Vagina (tissue), 2 donors: ENCODE data around the gene NAPSA. TPM values are rescaled to one million over a fixed set of nuclear protein-coding genes. Genes with fewer than 3 reads are reported as not detected.

Source experiments
- DNase-seq, 2 donors: peaks; one replicate each; pipeline ENCODE4 v3.0.0-alpha.2; 2017; ENCODE audit errors: extremely low spot score in 2 of 2
- H3K27ac ChIP-seq: fragments of 200-600 bp; sonication (generic); one replicate; pipeline ENCODE4 v1.5.1; 2019
- H3K27me3 ChIP-seq: fragments of 200-600 bp; sonication (generic); one replicate; pipeline ENCODE4 v1.5.1; 2019
- H3K36me3 ChIP-seq, 2 donors: fragments of 200-600 bp; sonication (generic); one replicate each; pipeline ENCODE4 v1.5.1; 2017 to 2019
- H3K4me1 ChIP-seq: fragments of 200-600 bp; sonication (generic); one replicate; pipeline ENCODE4 v1.5.1; 2019
- H3K4me3 ChIP-seq, 2 donors: fragments of 200-600 bp; sonication (generic); 1 replicate in 1 of 2; 2 replicates in 1 of 2; pipeline ENCODE4 v1.5.1; 2016 to 2019
- H3K9me3 ChIP-seq: fragments of 200-600 bp; sonication (generic); one replicate; pipeline ENCODE4 v1.5.1; 2019
- POLR2A ChIP-seq, 2 donors: fragments of 450-650 bp; IDR thresholded peaks; one replicate each; pipeline ENCODE4 v1.6.1; 2017; ENCODE audit warnings: antibody characterized with exemption in 2 of 2, mild to moderate bottlenecking in 2 of 2, moderate library complexity in 2 of 2
- POLR2AphosphoS5 ChIP-seq, 2 donors: sonication (generic); formaldehyde crosslinking; IDR thresholded peaks; one replicate each; pipeline ENCODE4 v1.9.0; 2017; ENCODE audit warnings: antibody characterized with exemption in 2 of 2, mild to moderate bottlenecking in 2 of 2, low read depth in 1 of 2; ENCODE audit not compliant: insufficient read depth in 1 of 2
- intact Hi-C: fragments of 100-400 bp; cut with DNase I; formaldehyde crosslinking; loops from one replicate; pipeline ENCODE4 v1.15.1; 2023
- total RNA-seq: library from RNA; depleted of rRNA; stranded (reverse); fragments of >200 nt; gene quantifications from one replicate; pipeline ENCODE4 v1.2.3, GENCODE V29; 2016
- TF ChIP-seq, protein P1 (sequence below), 3 experiments: fragments of 450-650 bp in 2 of 3; fragments of 200-600 bp in 1 of 3; sonication (generic) in 1 of 3; IDR thresholded peaks; one replicate each; pipeline ENCODE4 v1.5.1; 2017 to 2019; ENCODE audit warnings: antibody characterized with exemption in 3 of 3, mild to moderate bottlenecking in 2 of 3, moderate library complexity in 2 of 3

NAPSA gene
- 0.74 TPM for total RNA-seq

DNA sequence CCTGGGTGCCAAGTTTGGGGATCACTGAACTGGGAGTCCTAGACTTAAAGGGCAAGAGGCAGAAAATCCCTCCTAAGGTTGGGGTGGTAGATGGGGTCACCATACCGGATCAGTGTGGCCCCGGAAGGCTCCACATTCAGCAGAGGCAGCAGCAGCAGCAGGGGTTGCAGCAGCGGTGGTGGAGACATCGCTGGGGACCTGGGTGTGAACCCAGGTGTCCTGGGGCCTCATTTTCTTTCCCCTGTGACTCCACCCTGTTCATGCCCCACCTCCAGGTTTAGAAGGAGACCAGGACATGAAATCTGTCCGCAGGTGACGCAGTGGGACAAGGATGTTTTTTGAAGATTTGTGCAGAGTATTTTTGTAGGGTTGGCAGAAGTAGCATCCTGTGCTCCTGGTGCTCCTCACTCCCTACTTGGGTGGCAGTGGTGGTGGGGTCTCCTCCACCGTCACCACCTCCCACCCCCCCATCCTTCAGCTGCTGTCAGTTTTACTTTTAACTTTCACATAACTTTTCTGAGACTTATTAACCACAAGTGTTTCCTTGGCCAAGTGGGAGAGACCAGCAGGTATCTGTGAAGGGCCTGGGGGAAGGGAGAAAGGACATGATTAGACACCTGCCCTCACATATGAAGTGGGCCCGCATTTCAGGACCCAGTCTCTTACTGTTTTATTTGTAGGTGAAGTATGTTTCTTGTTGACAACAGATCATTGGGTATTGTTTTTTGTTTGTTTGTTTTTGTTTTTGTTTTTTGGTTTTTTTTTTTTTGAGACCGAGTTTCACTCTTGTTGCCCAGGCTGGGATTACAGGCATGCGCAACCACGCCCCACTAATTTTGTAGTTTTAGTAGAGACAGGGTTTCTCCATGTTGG, at the start of gene NAPSA:
NAPSA (minus strand) TSS at position 206 of the 873 bp plus-strand sequence; CDS start at position 188, 18 bp downstream.
- H3K4me3 ChIP-seq: no peak within 1 kb of the TSS
- H3K36me3 ChIP-seq: no peaks in the 10 kb centered on the region
- no peak within 1 kb of the TSS for H3K27ac ChIP-seq
- H3K9me3 ChIP-seq: no peaks in the 10 kb centered on the region
- no peak for TF ChIP-seq POLR2A (IDR thresholded peaks at IDR 0.05)
- TF ChIP-seq POLR2AphosphoS5 (IDR thresholded peaks at IDR 0.05; ENCODE audit: insufficient read depth in 1 of 2, low read depth in 1 of 2): no peak
- TF ChIP-seq, protein P1, sequence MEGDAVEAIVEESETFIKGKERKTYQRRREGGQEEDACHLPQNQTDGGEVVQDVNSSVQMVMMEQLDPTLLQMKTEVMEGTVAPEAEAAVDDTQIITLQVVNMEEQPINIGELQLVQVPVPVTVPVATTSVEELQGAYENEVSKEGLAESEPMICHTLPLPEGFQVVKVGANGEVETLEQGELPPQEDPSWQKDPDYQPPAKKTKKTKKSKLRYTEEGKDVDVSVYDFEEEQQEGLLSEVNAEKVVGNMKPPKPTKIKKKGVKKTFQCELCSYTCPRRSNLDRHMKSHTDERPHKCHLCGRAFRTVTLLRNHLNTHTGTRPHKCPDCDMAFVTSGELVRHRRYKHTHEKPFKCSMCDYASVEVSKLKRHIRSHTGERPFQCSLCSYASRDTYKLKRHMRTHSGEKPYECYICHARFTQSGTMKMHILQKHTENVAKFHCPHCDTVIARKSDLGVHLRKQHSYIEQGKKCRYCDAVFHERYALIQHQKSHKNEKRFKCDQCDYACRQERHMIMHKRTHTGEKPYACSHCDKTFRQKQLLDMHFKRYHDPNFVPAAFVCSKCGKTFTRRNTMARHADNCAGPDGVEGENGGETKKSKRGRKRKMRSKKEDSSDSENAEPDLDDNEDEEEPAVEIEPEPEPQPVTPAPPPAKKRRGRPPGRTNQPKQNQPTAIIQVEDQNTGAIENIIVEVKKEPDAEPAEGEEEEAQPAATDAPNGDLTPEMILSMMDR (IDR thresholded peaks at IDR 0.05): no peak
- intact Hi-C loops: no loop called here
- no peaks in the 10 kb centered on the region for H3K4me1 ChIP-seq
- no peak for DNase-seq
- no peaks in the 10 kb centered on the region for H3K27me3 ChIP-seq

DNA sequence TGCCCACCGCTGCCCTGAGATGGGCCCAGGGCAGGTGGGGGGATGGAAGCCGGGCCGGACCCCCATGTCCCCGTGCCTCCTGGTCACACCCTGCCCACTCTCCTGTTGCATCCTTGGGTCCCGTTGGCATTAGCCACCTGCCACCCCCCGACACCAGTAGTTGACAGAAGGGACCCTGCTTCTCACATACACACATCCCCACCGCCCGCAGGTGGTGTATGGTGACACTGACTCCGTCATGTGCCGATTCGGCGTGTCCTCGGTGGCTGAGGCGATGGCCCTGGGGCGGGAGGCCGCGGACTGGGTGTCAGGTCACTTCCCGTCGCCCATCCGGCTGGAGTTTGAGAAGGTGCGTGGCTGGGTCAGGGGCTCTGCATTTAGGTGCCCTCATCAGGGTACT, 48.1 kb upstream of the NAPSA start:
- Histone ChIP-seq H3K27me3 (no peaks in the 10 kb centered on the region), H3K4me3 (no peak overlapping the region), H3K9me3 (no peaks in the 10 kb centered on the region), H3K27ac (no peak overlapping the region), H3K36me3 (peaks cover 0 to 9% of the 10 kb centered on the region in 2 donors), H3K4me1 (peaks cover 2% of the 10 kb centered on the region)
- DNase-seq: no peak
- TF ChIP-seq, protein P1 (IDR thresholded peaks at IDR 0.05): no peak
- TF ChIP-seq POLR2AphosphoS5 (IDR thresholded peaks at IDR 0.05; ENCODE audit: insufficient read depth in 1 of 2, low read depth in 1 of 2) (no peak), POLR2A (IDR thresholded peaks at IDR 0.05) (no peak)
- intact Hi-C loops: no loop called here

DNA sequence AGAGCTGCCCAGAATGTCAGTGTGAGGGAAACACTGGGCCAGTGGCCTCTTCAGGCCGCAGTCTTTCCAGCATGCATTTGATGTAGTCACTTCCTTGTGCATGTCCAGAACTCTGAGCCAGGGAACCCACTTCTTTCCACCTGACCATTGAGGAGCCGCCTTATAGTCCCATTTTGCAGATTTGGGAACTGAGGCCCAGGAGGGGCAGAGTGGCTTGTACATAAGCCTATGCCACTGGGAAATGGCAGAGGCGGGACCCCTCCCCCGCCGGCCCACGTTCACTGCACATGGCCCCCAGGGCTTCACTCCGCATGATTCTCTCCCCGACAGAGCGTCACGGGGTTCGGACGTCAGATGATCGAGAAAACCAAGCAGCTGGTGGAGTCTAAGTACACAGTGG, 47.7 kb upstream of the NAPSA start:
- Histone ChIP-seq H3K36me3 (peaks cover 0 to 9% of the 10 kb centered on the region in 2 donors), H3K27ac (no peak overlapping the region), H3K9me3 (no peaks in the 10 kb centered on the region), H3K4me3 (no peak overlapping the region), H3K4me1 (no peaks in the 10 kb centered on the region), H3K27me3 (no peaks in the 10 kb centered on the region)
- intact Hi-C loops: no loop called here
- TF ChIP-seq POLR2AphosphoS5 (IDR thresholded peaks at IDR 0.05; ENCODE audit: insufficient read depth in 1 of 2, low read depth in 1 of 2) (no peak), POLR2A (IDR thresholded peaks at IDR 0.05) (no peak)
- TF ChIP-seq, protein P1 (IDR thresholded peaks at IDR 0.05): no peak
- DNase-seq: no peak

DNA sequence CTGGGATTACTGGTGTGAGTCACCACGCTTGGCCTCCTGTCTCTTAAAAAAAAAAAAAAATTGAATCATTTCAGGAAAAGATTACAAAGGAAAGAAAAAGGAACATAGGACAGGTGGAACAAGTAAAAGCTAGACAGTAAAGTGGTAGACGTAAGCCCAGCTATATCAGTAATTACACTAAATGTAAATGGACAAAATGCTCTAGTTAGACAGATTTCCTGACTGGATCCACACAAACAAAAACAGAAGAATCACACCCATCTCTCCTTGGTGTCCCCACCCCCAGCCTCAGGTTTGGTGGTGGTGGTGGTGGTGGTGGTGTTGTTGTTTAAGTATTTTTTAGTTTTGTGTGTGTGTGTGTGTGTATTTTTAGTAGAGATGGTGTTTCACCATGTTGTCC, 47.0 kb upstream of the NAPSA start:
- no peaks in the 10 kb centered on the region for H3K4me1 ChIP-seq
- no peak for TF ChIP-seq POLR2AphosphoS5 (IDR thresholded peaks at IDR 0.05; ENCODE audit: insufficient read depth in 1 of 2, low read depth in 1 of 2)
- no peak for TF ChIP-seq POLR2A (IDR thresholded peaks at IDR 0.05)
- TF ChIP-seq, protein P1 (IDR thresholded peaks at IDR 0.05): no peak
- no peak overlapping the region for H3K27ac ChIP-seq
- no peaks in the 10 kb centered on the region for H3K27me3 ChIP-seq
- no peak for DNase-seq
- no peak overlapping the region for H3K4me3 ChIP-seq
- no peaks in the 10 kb centered on the region for H3K9me3 ChIP-seq
- peaks cover 0 to 9% of the 10 kb centered on the region in 2 donors for H3K36me3 ChIP-seq
- intact Hi-C loops: no loop called here

DNA sequence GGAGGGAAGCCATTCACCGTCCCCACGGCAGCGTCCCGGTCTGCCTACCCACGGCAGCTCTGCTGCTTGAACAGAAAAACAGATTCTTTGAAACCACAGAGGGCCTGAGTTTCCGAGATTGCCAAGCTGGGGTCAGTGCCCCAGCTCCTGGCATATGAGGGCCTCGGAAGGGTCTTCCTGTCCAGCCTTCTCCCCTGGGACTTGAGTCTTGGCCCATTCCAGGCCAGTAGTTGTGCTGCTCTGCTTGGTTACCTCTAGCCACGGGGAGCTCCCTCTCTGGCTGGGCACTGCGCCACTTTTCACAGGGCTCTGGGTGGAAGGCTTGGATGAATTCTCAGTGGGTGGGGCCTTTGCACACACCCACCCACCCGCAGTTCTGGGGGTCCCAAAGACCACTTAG, 44.7 kb upstream of the NAPSA start:
- no peak for TF ChIP-seq POLR2AphosphoS5 (IDR thresholded peaks at IDR 0.05; ENCODE audit: insufficient read depth in 1 of 2, low read depth in 1 of 2)
- no peak for TF ChIP-seq POLR2A (IDR thresholded peaks at IDR 0.05)
- TF ChIP-seq, protein P1 (IDR thresholded peaks at IDR 0.05): no peak
- Histone ChIP-seq H3K36me3 (peaks cover 0 to 9% of the 10 kb centered on the region in 2 donors), H3K9me3 (no peaks in the 10 kb centered on the region), H3K4me1 (no peaks in the 10 kb centered on the region), H3K4me3 (no peak overlapping the region), H3K27ac (no peak overlapping the region), H3K27me3 (no peaks in the 10 kb centered on the region)
- intact Hi-C loops: no loop called here
- DNase-seq: no peak
